Large intestine (tissue), 3 donors: Measurements from ENCODE around the gene MINK1. TPM values are rescaled to one million over a fixed set of nuclear protein-coding genes. Genes with fewer than 3 reads are reported as not detected.
"Not testable (repeated sequence)": the region's sequence is repeated elsewhere in the genome, so short reads cannot be mapped to it uniquely, and the experiment has no call there.

Source experiments
- DNase-seq, 2 donors: peaks; one replicate each; pipeline versions ENCODE4 v3.0.0 to v3.0.0-alpha.2; 2013
- H3K27ac ChIP-seq: one replicate; pipeline ENCODE4 v1.5.1; 2013; ENCODE audit warnings: low read length
- H3K27me3 ChIP-seq: 2 replicates; pipeline ENCODE4 v1.6.1; 2013; ENCODE audit warnings: low read length; ENCODE audit not compliant: control insufficient read depth, insufficient read depth
- H3K36me3 ChIP-seq: 2 replicates; pipeline ENCODE4 v1.6.1; 2013; ENCODE audit warnings: low read length; ENCODE audit not compliant: control insufficient read depth, insufficient read depth
- H3K4me1 ChIP-seq: one replicate; pipeline ENCODE4 v1.6.1; 2013; ENCODE audit warnings: low read length; ENCODE audit not compliant: control insufficient read depth, insufficient read depth
- H3K4me3 ChIP-seq: one replicate; pipeline ENCODE4 v1.5.1; 2013; ENCODE audit warnings: low read length
- H3K9me3 ChIP-seq: one replicate; pipeline ENCODE4 v1.6.1; 2013; ENCODE audit warnings: mild to moderate bottlenecking, low read depth, low read length, moderate library complexity; ENCODE audit not compliant: control insufficient read depth
- WGBS: methylation state at CpG from one replicate; pipeline ENCODE4 v1.1.5; 2013; ENCODE audit warnings: low lambda C conversion rate; ENCODE audit not compliant: insufficient coverage; 5-methylcytosine and 5-hydroxymethylcytosine counted together
- polyA plus RNA-seq: library from polyadenylated mRNA; unstranded; fragments of 120-200 nt; gene quantifications from one replicate; pipeline ENCODE4 v1.2.1, GENCODE V29; 2013

MINK1 gene
- polyA plus RNA-seq, 1 donor, result 103 TPM

DNA sequence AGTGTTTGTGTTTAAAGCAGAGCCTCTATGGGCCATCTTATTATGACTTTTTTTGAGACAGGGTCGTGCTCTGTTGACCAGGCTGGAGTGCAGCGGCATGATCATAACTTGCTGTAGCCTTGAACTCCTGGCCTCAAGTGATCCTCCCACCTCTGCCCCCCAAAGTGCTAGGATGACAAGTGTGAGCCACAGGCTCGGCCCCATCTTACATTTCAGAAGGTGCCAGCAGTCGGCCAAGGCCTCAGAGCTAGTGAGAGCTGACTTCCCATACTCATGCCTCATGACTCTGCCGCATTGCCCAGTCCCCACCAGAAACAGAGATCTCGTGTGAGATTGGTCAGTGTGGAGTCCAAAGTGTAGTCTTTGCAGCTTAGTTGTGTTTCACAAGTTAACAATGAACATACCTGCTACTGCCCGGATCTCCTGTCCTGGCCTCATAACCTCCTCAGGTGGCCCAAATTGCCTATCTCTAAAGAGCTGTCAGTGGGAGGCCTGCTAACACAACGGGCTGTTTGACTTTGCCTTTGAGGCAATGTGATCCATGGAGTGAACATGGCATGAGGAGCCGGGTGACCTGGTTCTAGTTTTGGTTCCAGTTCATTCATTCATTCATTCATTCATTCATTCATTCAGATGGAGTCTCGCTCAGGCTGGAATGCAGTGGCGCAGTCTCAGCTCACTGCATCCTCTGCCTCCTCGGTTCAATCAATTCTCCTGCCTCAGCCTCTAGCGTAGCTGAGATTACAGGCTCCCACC is 13.7 kb downstream of the MINK1 start:
- H3K27me3 ChIP-seq, result no peaks in the 10 kb centered on the region
- H3K9me3 ChIP-seq, result no peaks in the 10 kb centered on the region
- H3K4me1 ChIP-seq, result peaks cover 16% of the 10 kb centered on the region
- no CpG with 5 or more reads among the region's 13 CpGs for WGBS
- H3K36me3 ChIP-seq, result peaks cover 5% of the 10 kb centered on the region
- peak; percentile 30 to 54 for DNase-seq
- no peak overlapping the region for H3K4me3 ChIP-seq
- peak overlapping the region; percentile 33 for H3K27ac ChIP-seq

DNA sequence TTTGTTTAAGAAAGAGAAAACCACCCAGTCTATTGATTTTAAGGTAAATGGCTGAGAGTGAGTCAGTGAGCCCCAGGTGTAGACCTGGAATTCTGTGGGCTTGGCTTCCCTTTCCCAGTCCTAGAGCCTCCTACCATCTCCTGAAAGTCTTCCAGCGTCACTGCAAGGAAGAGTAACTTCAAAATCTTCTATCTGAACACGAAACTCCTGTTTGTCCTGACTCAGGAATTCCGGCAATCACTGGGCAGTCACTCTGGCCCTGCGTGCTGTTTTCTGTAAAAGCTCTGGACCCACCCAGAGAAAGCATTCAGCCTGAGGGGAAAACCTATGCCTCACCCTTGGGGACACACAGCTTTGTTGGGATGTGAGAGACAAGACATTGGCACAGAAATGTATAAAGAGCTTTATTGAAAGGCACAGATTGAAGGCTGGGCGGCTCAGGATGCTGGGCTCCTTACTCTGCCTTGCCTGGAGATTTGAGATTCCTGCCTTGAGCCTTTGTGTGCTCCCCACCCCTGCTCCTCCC is 15.9 kb downstream of the MINK1 start:
- Histone ChIP-seq H3K27ac (no peak overlapping the region), H3K9me3 (no peaks in the 10 kb centered on the region), H3K36me3 (peaks cover 10% of the 10 kb centered on the region), H3K4me3 (no peak overlapping the region), H3K27me3 (no peaks in the 10 kb centered on the region), H3K4me1 (peaks cover 29% of the 10 kb centered on the region)
- DNase-seq, result no peak
- WGBS, result no CpG with 5 or more reads among the region's 5 CpGs

DNA sequence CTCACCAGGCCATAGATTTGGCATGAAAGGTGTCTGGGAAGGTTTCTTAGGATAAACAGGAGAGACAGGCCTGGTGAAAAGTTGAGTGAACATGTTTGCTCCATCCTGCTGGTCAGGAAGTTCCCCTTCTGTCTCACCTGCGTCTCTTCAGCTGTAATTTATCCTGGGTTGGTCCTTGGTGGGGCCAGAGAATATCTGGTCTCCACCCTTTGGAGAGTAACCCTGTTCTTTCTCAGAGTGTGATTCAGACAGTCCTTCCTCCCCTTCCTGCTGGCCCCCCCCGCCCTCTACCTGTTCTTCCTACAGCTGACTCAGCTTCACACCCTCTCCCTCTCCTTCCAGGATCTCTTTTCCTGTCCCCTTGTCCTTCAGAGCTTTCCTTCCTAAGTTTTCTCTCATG is 17.1 kb downstream of the MINK1 start:
- no peaks in the 10 kb centered on the region for H3K9me3 ChIP-seq
- H3K4me1 ChIP-seq, result peaks cover 35% of the 10 kb centered on the region
- H3K27ac ChIP-seq, result no peak overlapping the region
- WGBS, result 86% methylated on average over 1 of the region's 2 CpGs
- H3K27me3 ChIP-seq, result no peaks in the 10 kb centered on the region
- no peak for DNase-seq
- peaks cover 13% of the 10 kb centered on the region for H3K36me3 ChIP-seq
- no peak overlapping the region for H3K4me3 ChIP-seq

DNA sequence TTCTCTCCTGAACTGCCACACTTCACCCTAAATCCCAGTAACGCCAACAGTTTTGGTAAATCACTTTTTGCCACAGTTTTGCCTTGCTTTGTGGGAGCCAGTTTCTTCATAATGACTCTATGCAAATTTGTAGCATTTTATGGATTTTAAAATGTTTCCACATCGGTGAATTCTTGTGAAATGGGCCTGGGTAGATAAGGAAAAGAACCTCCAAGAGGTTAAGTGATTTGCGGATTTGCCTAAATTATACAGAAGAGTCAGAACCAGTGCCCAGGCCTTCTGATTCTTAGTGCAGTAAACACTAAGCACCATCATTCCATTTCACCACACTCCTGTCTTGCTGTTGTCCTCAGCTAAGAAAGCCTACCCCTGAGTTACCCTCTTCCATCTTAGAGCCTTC is 17.9 kb downstream of the MINK1 start:
- peaks cover 35% of the 10 kb centered on the region for H3K4me1 ChIP-seq

DNA sequence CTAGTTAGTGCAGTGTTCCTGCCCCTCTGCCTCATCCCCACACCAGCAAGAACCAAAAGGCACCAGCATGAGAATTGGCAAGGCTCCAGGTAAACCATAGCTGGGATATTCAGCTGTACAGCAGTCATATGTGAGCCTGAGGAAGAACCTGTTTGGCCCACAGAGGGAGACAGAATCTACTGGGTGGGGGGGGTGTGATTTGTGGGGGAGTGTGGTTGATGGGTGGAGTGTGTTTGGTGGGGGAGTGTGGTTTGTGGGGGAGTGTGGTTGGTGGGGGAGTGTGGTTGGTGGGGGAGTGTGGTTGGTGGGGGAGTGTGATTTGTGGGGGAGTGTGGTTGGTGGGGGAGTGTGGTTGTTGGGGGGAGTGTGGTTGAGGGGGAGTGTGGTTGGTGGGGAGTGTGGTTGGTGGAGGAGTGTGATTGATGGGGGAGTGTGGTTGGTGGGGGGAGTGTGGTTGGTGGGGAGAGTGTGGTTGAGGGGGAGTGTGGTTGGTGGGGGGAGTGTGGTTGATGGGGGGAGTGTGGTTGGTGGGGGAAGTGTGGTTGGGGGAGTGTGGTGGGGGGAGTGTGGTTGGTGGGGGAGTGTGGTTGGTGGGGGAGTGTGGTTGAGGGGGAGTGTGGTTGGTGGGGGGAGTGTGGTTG is 19.5 kb downstream of the MINK1 start:
- Histone ChIP-seq H3K27me3 (no peaks in the 10 kb centered on the region), H3K4me1 (peaks cover 26% of the 10 kb centered on the region), H3K9me3 (no peaks in the 10 kb centered on the region), H3K36me3 (peaks cover 17% of the 10 kb centered on the region), H3K4me3 (no peak overlapping the region), H3K27ac (no peak overlapping the region)
- DNase-seq, result no peak

More for the DNA sequence above, 17.9 kb downstream of the MINK1 start:
- DNase-seq, result no peak
- Histone ChIP-seq H3K9me3 (no peaks in the 10 kb centered on the region), H3K27ac (no peak overlapping the region), H3K27me3 (no peaks in the 10 kb centered on the region), H3K36me3 (peaks cover 13% of the 10 kb centered on the region), H3K4me3 (no peak overlapping the region)
- 83% methylated on average over 2 of the region's 3 CpGs for WGBS

DNA sequence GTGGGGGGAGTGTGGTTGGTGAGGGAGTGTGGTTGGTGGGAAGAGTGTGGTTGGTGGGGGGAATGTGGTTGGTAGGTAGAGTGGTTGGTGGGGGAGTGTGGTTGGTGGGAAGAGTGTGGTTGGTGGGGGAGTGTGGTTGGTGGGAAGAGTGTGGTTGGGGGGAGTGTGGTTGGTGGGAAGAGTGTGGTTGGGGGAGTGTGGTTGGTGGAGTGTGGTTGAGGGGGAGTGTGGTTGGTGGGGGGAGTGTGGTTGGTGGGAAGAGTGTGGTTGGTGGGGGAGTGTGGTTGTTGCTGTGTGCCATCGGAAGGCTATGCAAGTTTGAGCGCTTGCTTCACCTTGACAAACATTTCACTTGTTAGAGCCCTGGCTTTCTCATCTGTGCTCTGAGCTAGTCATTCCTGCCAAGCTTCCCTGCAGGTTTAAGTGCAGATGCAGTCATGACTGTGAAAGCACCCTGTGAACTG is 20.1 kb downstream of the MINK1 start:
- Histone ChIP-seq H3K4me1 (peaks cover 31% of the 10 kb centered on the region), H3K27me3 (no peaks in the 10 kb centered on the region), H3K27ac (no peak overlapping the region), H3K4me3 (no peak overlapping the region), H3K36me3 (peaks cover 17% of the 10 kb centered on the region), H3K9me3 (no peaks in the 10 kb centered on the region)
- no CpG with 5 or more reads among the region's 2 CpGs for WGBS
- DNase-seq, result no peak

DNA sequence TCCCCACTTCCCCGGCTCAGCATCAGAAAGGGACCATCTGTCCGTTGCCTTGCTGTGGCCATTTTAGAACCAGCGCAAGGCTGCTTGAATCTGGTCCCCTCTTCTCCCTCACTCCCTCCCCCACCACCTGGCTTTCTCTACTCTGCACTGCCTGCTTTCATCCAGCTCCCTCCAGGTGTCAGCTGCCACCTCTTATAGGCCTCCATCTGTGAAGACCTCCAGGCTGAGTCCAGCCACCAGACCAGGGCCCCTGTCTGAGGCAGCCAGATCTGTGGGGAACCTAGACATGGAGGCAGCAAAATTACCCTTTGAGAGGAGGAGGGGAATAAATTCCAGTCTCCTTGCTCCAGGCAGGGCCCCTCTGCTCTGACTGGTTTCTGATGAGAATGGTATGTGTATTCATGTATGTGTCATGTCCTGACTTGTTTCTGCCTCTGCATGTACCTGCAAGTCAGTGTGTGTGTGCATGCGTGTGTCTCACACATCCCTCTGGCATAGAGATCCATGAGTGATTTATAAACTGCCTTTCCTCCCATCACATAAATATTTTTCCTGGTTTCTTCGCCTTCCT is 21.1 kb downstream of the MINK1 start:
- no CpG with 5 or more reads among the region's 5 CpGs for WGBS
- no peak overlapping the region for H3K27ac ChIP-seq
- no peak for DNase-seq
- H3K4me3 ChIP-seq, result no peak overlapping the region
- no peaks in the 10 kb centered on the region for H3K9me3 ChIP-seq
- H3K4me1 ChIP-seq, result peaks cover 39% of the 10 kb centered on the region
- no peaks in the 10 kb centered on the region for H3K27me3 ChIP-seq
- H3K36me3 ChIP-seq, result peaks cover 18% of the 10 kb centered on the region

DNA sequence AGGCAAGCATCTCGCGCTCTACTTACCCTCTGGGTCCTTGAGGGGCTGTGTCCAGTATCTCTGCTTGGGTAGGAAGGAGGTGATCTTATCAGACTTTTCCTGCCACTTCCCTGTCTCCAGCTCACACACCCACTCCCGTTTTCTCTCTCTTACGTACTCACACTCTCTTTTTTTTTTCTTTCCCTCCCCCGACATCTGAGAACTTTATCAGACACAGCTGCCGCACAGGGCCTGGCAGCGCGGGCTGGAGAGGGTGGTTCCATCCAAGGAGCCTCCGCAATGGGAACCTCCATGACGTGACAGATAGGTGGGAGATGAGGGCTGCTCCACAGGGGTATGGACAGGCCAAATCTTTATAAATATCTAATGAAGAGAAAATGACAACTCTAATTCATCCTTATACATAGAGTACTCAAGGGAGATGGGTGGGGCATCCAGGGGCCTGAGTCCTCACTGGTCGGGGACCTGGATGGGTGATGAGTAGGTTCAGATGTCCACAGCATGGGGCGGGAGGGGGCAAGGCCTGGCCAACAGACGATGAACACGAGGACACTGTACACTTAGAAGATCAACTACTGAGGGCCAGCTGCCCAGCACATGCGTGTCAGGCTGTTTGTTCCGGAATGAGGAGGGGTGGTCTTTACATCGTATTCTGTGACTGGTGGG is 23.3 kb downstream of the MINK1 start:
- WGBS, result 30% methylated on average over 2 of the region's 17 CpGs
- peaks cover 36% of the 10 kb centered on the region for H3K4me1 ChIP-seq
- no peaks in the 10 kb centered on the region for H3K9me3 ChIP-seq
- no peak overlapping the region for H3K4me3 ChIP-seq
- peaks cover 35% of the 10 kb centered on the region for H3K36me3 ChIP-seq
- no peak for DNase-seq
- no peak overlapping the region for H3K27ac ChIP-seq
- no peaks in the 10 kb centered on the region for H3K27me3 ChIP-seq

DNA sequence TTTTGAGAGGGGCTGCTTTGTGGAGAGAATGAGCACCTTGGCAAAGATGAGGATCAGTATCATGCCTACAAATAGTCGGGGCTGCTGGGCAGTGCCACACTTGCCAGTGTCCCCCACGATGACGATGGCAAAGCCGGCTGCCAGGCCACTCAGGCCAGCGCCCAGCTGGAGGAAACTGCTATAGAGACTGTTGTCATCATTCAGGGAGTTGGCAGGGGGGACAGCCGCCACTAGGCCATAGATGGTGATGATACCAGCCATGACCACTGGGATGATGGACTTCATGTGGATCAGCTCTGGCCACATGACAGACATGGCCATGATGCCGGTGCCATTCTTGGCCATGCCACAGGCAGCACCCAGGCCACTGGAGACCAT is 23.8 kb downstream of the MINK1 start:
- Histone ChIP-seq H3K9me3 (no peaks in the 10 kb centered on the region), H3K27me3 (no peaks in the 10 kb centered on the region), H3K27ac (no peak overlapping the region), H3K4me3 (no peak overlapping the region), H3K4me1 (peaks cover 36% of the 10 kb centered on the region), H3K36me3 (peaks cover 39% of the 10 kb centered on the region)
- WGBS, result no CpG with 5 or more reads among the region's 7 CpGs
- no peak for DNase-seq

DNA sequence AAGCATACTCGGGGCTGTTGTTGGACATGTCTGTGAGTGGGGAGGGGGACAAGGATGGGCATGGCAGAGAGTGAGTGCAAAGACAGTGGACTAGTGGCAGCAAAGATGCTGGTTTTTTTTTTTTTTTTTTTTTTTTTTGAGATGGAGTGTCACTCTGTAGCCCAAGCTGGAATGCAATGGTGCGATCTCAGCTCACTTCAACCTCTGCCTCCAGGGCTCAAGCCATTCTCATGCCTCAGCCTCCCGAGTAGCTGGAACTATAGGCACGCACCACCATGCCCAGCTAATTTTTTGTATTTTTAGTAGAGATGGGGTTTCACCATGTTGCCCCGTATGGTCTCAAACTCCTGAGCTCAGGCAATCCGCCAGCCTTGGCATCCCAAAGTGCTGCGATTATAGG is 24.2 kb downstream of the MINK1 start:
- not testable (repeated sequence) for H3K4me3 ChIP-seq, H3K27me3 ChIP-seq, H3K27ac ChIP-seq, DNase-seq, H3K9me3 ChIP-seq
- no CpG with 5 or more reads among the region's 7 CpGs for WGBS
- Histone ChIP-seq H3K36me3 (peaks cover 39% of the 10 kb centered on the region), H3K4me1 (peaks cover 31% of the 10 kb centered on the region)
